ENCODE results near the gene SNX24.

DNA sequence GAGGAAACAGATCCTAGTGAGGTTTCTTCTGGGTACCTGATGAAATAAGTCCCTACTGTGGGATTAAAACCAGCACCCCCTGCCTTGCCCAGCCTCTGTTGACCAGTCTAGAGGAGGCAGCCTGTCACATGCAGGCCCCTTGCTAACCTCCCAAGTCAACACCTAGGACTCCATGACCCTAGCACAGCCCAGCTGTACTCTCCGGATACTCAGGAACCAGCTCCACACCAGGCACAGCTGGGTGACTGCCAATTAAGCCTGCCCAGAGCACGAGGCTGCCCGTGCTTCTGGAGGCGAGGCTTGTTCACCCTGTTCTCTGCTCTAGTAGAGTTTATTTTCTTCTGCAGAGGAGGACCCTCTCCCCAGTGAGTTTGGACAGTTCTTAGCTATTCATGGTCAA, 92.5 kb downstream of the SNX24 start:
- TF ChIP-seq, protein P1, sequence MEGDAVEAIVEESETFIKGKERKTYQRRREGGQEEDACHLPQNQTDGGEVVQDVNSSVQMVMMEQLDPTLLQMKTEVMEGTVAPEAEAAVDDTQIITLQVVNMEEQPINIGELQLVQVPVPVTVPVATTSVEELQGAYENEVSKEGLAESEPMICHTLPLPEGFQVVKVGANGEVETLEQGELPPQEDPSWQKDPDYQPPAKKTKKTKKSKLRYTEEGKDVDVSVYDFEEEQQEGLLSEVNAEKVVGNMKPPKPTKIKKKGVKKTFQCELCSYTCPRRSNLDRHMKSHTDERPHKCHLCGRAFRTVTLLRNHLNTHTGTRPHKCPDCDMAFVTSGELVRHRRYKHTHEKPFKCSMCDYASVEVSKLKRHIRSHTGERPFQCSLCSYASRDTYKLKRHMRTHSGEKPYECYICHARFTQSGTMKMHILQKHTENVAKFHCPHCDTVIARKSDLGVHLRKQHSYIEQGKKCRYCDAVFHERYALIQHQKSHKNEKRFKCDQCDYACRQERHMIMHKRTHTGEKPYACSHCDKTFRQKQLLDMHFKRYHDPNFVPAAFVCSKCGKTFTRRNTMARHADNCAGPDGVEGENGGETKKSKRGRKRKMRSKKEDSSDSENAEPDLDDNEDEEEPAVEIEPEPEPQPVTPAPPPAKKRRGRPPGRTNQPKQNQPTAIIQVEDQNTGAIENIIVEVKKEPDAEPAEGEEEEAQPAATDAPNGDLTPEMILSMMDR (IDR thresholded peaks at IDR 0.05) = no peak
- no peak for TF ChIP-seq POLR2A (IDR thresholded peaks at IDR 0.05)

Data from right lobe of liver (tissue), 4 donors.